ENCODE results near the gene ZYX.

ZYX gene

GRCh38 chr7:143380646-143381426 lies at the start of gene ZYX:
ZYX (plus strand) TSS chr7:143381345; CDS start chr7:143381572, 227 bp downstream.
- peak; percentile 94 for DNase-seq

GRCh38 chr7:143334244-143334643 lies 46.9 kb upstream of the ZYX start:
- DNase-seq = no peak

GRCh38 chr7:143337216-143337615 lies 43.9 kb upstream of the ZYX start:
- DNase-seq = no peak

GRCh38 chr7:143341842-143342241 lies 39.3 kb upstream of the ZYX start:
- DNase-seq = no peak

GRCh38 chr7:143343596-143343995 lies 37.5 kb upstream of the ZYX start:
- no peak for DNase-seq

GRCh38 chr7:143345428-143345900 lies 35.7 kb upstream of the ZYX start:
- peak; percentile 63 for DNase-seq

- DNase-seq = no peak
Observed at GRCh38 chr7:143346018-143346417, 35.1 kb upstream of the ZYX start.

GRCh38 chr7:143347950-143348349 lies 33.2 kb upstream of the ZYX start:
- DNase-seq = no peak

- DNase-seq = no peak
Observed at GRCh38 chr7:143351060-143351459, 30.1 kb upstream of the ZYX start.

GRCh38 chr7:143351574-143351973 lies 29.6 kb upstream of the ZYX start:
- no peak for DNase-seq

- peak; percentile 60 for DNase-seq
Observed at GRCh38 chr7:143352531-143353002, 28.6 kb upstream of the ZYX start.

GRCh38 chr7:143354376-143354775 lies 26.8 kb upstream of the ZYX start:
- no peak for DNase-seq

- DNase-seq = no peak
Observed at GRCh38 chr7:143354965-143355364, 26.2 kb upstream of the ZYX start.

- no peak for DNase-seq
Observed at GRCh38 chr7:143355450-143356385, 25.4 kb upstream of the ZYX start.

- DNase-seq = no peak
Observed at GRCh38 chr7:143356414-143357050, 24.6 kb upstream of the ZYX start.

- DNase-seq = no peak
Observed at GRCh38 chr7:143358626-143359025, 22.5 kb upstream of the ZYX start.

- DNase-seq = no peak
Observed at GRCh38 chr7:143359771-143360353, 21.3 kb upstream of the ZYX start.

GRCh38 chr7:143360788-143361551 lies 20.2 kb upstream of the ZYX start:
- peak; percentile 49 for DNase-seq

GRCh38 chr7:143361552-143362130 lies 19.5 kb upstream of the ZYX start:
- peak; percentile 63 for DNase-seq

- DNase-seq = peak; percentile 72
Observed at GRCh38 chr7:143362131-143363015, 18.8 kb upstream of the ZYX start, which contains the start of gene FAM131B. FAM131B (minus strand) TSS chr7:143362713; CDS start chr7:143362603, 110 bp downstream.

All from eye (tissue), 1 donor.